HEK293T (cell line): Measurements from ENCODE around the gene FXYD6.

ENCODE experiments used
- CTCF ChIA-PET: fragments of 350-600 bp; formaldehyde crosslinking; extraction: SDS; loops from one replicate; lab custom pipeline; 2021; ENCODE audit warnings: antibody characterized with exemption, inconsistent platforms; lab: Yijun Ruan, JAX
- POLR2A ChIA-PET: fragments of 350-600 bp; formaldehyde crosslinking; extraction: SDS; loops from one replicate; lab custom pipeline; 2020; ENCODE audit warnings: antibody characterized with exemption, inconsistent platforms; lab: Yijun Ruan, JAX
- DNase-seq: peaks from one replicate; pipeline ENCODE4 v3.0.0; 2012; ENCODE audit warnings: mixed read lengths; ENCODE audit errors: extremely low spot score
- ARNT ChIP-seq: fragments of 450-650 bp; IDR thresholded peaks from 2 replicates; pipeline ENCODE4 v1.6.1; 2017; ENCODE audit warnings: mild to moderate bottlenecking
- BHLHE40 ChIP-seq: fragments of 450-650 bp; IDR thresholded peaks from 2 replicates; pipeline ENCODE4 v1.6.1; 2016; ENCODE audit warnings: mild to moderate bottlenecking, moderate library complexity, borderline replicate concordance
- CTBP1 ChIP-seq: fragments of 450-650 bp; IDR thresholded peaks from 2 replicates; pipeline ENCODE4 v1.6.1; 2016; ENCODE audit warnings: borderline replicate concordance
- ELF4 ChIP-seq: fragments of 450-650 bp; IDR thresholded peaks from 2 replicates; pipeline ENCODE4 v1.6.1; 2017; ENCODE audit warnings: antibody characterized with exemption
- FOXA1 ChIP-seq: fragments of 450-650 bp; IDR thresholded peaks from 2 replicates; pipeline ENCODE4 v1.6.1; 2016; ENCODE audit warnings: mild to moderate bottlenecking
- FOXK2 ChIP-seq: fragments of 450-650 bp; IDR thresholded peaks from 2 replicates; pipeline ENCODE4 v1.6.1; 2016; ENCODE audit warnings: mild to moderate bottlenecking
- FOXM1 ChIP-seq: fragments of 450-650 bp; IDR thresholded peaks from 2 replicates; pipeline ENCODE4 v1.6.1; 2017; ENCODE audit warnings: mild to moderate bottlenecking, borderline replicate concordance
- HDGF ChIP-seq: fragments of 450-650 bp; IDR thresholded peaks from 2 replicates; pipeline ENCODE4 v1.6.1; 2017; ENCODE audit warnings: antibody characterized with exemption, borderline replicate concordance
- L3MBTL2 ChIP-seq: fragments of 450-650 bp; conservative IDR thresholded peaks from 2 replicates; pipeline ENCODE4 v1.6.1; 2016; ENCODE audit warnings: mild to moderate bottlenecking
- LEF1 ChIP-seq: fragments of 450-650 bp; IDR thresholded peaks from 2 replicates; pipeline ENCODE4 v1.6.1; 2017; ENCODE audit warnings: mild to moderate bottlenecking, borderline replicate concordance
- NFRKB ChIP-seq: fragments of 450-650 bp; IDR thresholded peaks from 2 replicates; pipeline ENCODE4 v1.6.1; 2016; ENCODE audit warnings: mild to moderate bottlenecking, moderate library complexity
- SP1 ChIP-seq: fragments of 450-650 bp; IDR thresholded peaks from 2 replicates; pipeline ENCODE4 v1.6.1; 2017
- SUZ12 ChIP-seq: fragments of 450-650 bp; IDR thresholded peaks from 2 replicates; pipeline ENCODE4 v1.6.1; 2016; ENCODE audit warnings: mild to moderate bottlenecking
- TARDBP ChIP-seq: fragments of 450-650 bp; IDR thresholded peaks from 2 replicates; pipeline ENCODE4 v1.6.1; 2016
- ZNF384 ChIP-seq: fragments of 450-650 bp; IDR thresholded peaks from 2 replicates; pipeline ENCODE4 v1.6.1; 2016
- TF ChIP-seq, protein P1 (sequence below): fragments of 450-650 bp; IDR thresholded peaks from 2 replicates; pipeline ENCODE4 v1.6.1; 2016

The FXYD6 gene

DNA sequence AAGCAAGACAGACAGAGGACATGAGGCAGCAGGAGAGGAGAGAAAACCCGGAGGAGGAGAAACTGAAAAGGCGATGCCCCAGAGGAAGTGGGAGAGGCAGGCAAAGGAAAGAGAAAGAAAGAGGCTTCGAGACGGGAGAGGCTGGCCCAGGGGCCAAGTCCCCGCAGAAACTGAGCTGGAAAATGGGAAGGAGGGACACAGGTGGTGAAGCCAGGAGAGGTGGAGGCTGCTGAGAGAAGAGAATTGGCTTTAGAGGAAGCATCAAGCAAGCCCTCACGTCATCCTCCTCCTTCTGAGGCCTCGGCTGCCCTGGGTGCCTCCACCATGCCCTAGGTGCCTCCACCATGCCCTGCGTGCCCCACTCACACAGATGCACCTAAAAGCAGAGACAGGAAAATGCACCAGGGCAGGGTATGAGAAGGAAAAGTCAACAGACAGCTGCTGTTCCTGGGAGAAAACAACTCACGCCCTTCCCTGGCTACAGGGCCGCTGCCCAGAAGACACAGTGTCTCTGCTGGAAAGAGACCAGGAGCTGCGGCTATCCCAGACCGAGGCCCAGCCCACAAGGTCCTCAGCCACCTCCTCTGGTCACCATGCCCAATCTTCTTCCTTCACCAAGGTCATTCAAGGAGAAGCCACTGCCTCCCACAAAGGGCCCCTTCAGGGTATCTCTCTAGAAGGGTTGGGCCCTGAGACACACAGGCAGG is 14.3 kb downstream of the FXYD6 start:
- POLR2A ChIA-PET: interaction anchor here (1.1 to 1.2 kb wide), 2 partner anchors 9 to 15 kb away, joined by 4 to 5 read pairs; partner anchors contain the start of gene FXYD6
- DNase-seq: no peak
- CTCF ChIA-PET: interaction anchor here (1.0 kb wide), 1 partner anchor 9 kb away, joined by 4 read pairs; no protein-coding TSS in a partner anchor
- TF ChIP-seq SP1 (no peak), ELF4 (no peak), FOXA1 (no peak), CTBP1 (no peak), ARNT (no peak), FOXM1 (no peak), TARDBP (no peak), FOXK2 (no peak), HDGF (no peak), L3MBTL2 (no peak), LEF1 (no peak), BHLHE40 (no peak), SUZ12 (no peak), ZNF384 (no peak), NFRKB (no peak)
- TF ChIP-seq, protein P1, sequence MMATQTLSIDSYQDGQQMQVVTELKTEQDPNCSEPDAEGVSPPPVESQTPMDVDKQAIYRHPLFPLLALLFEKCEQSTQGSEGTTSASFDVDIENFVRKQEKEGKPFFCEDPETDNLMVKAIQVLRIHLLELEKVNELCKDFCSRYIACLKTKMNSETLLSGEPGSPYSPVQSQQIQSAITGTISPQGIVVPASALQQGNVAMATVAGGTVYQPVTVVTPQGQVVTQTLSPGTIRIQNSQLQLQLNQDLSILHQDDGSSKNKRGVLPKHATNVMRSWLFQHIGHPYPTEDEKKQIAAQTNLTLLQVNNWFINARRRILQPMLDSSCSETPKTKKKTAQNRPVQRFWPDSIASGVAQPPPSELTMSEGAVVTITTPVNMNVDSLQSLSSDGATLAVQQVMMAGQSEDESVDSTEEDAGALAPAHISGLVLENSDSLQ: no peak

DNA sequence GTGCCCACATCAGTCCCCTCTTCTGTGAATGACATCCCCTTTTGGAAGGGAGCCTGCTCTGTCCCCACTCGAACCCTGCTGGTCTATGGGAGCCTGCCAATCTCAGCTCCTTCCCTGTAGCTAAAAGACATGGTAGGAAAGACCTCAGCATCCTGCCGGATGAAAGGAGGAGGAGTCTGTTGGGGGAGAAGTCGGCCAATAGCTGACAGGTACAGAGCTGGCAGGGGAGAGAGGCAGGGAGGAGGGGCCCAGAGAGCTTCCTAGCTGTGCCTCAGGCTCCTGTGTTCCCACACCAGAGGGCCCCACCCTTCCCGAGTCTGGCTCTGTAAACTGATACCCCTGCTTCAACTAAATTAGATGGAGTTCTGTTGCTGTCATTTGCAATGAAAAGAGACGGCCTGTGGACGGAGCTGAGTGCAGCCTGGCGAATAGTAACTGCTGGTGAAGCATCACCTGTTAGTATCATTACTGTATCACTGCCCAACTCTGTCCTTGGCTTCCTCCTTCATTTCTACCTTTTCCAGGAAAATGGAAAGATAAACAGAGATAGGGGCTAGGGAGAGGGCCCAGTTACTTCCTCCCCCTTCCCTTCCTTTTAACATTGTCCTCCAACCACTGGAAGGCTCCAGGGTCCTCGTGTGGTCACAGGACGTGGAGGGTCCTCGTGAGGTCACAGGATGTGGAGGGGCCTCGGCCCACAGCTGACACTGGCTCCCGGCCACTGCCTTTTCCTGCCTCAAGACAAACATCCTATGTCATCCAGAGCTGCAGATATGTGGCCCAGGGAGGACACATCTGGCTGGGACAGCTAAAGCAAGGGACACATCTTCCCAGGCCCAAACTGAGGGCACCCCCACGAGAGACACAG is 15.1 kb downstream of the FXYD6 start:
- peak; percentile 69 for DNase-seq
- ChIA-PET CTCF (interaction anchor here (0.7 to 1.2 kb wide), 5 partner anchors 9 to 85 kb away, joined by 3 to 4 read pairs (median 3); partner anchors contain the start of gene FXYD6), POLR2A (interaction anchor here (1.1 to 1.2 kb wide), 2 partner anchors 10 to 15 kb away, joined by 4 to 5 read pairs; partner anchors contain the start of gene FXYD6)
- TF ChIP-seq NFRKB (no peak), HDGF (no peak), FOXK2 (no peak), SP1 (no peak), TARDBP (no peak), FOXM1 (no peak), SUZ12 (no peak), ZNF384 (no peak), BHLHE40 (no peak), ARNT (no peak), ELF4 (no peak)
- TF ChIP-seq, protein P1: no peak

DNA sequence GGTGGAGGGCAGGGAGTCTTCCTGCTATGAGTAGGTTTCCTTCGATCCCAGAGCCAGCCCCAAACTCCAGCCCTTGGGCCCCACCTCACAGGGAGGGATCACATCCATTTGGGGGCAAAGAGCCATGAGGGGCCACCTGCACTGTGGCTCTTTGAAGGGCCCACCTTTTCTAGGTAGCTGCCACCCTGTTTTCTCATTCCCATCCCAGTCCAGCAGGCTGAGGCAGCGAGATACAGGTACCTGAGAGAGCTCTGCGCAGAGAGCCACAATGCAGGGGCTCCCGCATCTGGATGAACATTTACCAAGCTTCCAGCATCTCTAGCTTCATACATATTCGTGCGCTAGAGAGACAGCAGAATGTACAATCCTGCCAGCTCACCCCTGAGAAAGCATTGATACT is 16.3 kb downstream of the FXYD6 start:
- ChIA-PET CTCF (interaction anchor here (1.2 kb wide), 1 partner anchor 45 kb away, joined by 3 read pairs; no protein-coding TSS in a partner anchor), POLR2A (no interaction called here)
- no peak for DNase-seq
- no peak for TF ChIP-seq SP1
- no peak for TF ChIP-seq FOXK2
- no peak for TF ChIP-seq L3MBTL2
- TF ChIP-seq BHLHE40: no peak
- TF ChIP-seq HDGF: no peak
- no peak for TF ChIP-seq SUZ12
- no peak for TF ChIP-seq ZNF384
- TF ChIP-seq LEF1: no peak
- TF ChIP-seq, protein P1: no peak
- no peak for TF ChIP-seq CTBP1
- no peak for TF ChIP-seq TARDBP
- no peak for TF ChIP-seq FOXM1
- no peak for TF ChIP-seq ELF4
- no peak for TF ChIP-seq NFRKB
- TF ChIP-seq FOXA1: no peak
- TF ChIP-seq ARNT: no peak

DNA sequence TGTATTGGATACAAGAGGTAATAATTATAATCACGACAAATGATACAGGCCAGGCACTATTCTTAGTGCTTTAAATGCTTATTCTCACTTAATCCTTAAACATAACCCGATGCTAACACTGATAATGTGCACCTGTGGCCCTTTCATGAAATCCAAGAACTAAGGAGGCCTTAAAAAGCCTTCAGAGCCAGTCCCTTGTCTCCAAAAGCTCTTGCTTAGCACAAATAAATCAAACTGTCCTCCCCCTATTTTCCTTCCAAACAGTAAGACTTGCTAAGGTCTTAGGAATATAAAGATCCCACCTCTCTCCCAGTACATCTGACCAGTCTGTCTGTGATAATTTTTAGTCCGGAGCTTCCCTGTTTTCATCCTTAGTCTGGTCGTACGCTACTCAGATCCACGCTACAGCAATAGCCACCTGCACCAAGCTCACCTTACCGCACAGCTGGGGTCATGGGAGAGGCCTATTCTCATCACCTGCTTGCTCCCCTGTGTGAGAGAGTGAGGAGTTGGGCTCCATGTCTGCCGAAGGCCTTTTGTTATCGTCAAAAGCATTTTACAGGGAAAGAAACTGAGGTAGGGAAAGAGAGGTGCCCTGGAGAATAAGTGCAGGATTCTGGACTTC is 16.9 kb downstream of the FXYD6 start:
- no peak for TF ChIP-seq ELF4
- no peak for TF ChIP-seq L3MBTL2
- TF ChIP-seq ARNT: no peak
- no peak for TF ChIP-seq HDGF
- TF ChIP-seq LEF1: no peak
- no peak for TF ChIP-seq TARDBP
- no peak for TF ChIP-seq FOXM1
- no peak for TF ChIP-seq NFRKB
- TF ChIP-seq SP1: no peak
- TF ChIP-seq SUZ12: no peak
- TF ChIP-seq, protein P1: no peak
- CTCF ChIA-PET: no interaction called here
- POLR2A ChIA-PET: no interaction called here
- no peak for DNase-seq
